HepG2 (cell line): Measurements from ENCODE around the gene ZNF277. TPM values are rescaled to one million over a fixed set of nuclear protein-coding genes. Genes with fewer than 3 reads are reported as not detected.

Experiments used
- ATF4 ChIP-seq, 2 experiments: fragments of 450-650 bp in 1 of 2; sonication (generic) in 1 of 2; formaldehyde crosslinking; IDR thresholded peaks; 2 replicates each; pipeline versions ENCODE4 v1.5.0 to v1.8.0; 2020 to 2022; ENCODE audit warnings: mild to moderate bottlenecking in 1 of 2, missing genetic modification reagents in 1 of 2
- FOSL2 ChIP-seq: sonication (generic); formaldehyde crosslinking; IDR thresholded peaks from 2 replicates; pipeline ENCODE4 v1.4.0; 2020; ENCODE audit warnings: missing genetic modification reagents
- LCORL ChIP-seq, 2 experiments: fragments of 450-650 bp in 1 of 2; sonication (generic) in 1 of 2; formaldehyde crosslinking in 1 of 2; IDR thresholded peaks; 2 replicates each; pipeline versions ENCODE4 v1.5.0 to v1.6.1; 2017 to 2020; ENCODE audit warnings: antibody characterized with exemption in 1 of 2, missing genetic modification reagents in 1 of 2
- MAZ ChIP-seq, 2 experiments: sonication (generic) in 1 of 2; formaldehyde crosslinking in 1 of 2; IDR thresholded peaks; 2 replicates each; pipeline versions ENCODE4 v1.5.0 to v1.6.1; 2012 to 2020; ENCODE audit warnings: low read depth in 2 of 2, mild to moderate bottlenecking in 2 of 2, borderline replicate concordance in 1 of 2, improper control_type of control experiment in 1 of 2, low read length in 1 of 2, missing genetic modification reagents in 1 of 2, moderate library complexity in 1 of 2
- ZBED4 ChIP-seq: sonication (generic); formaldehyde crosslinking; IDR thresholded peaks from 2 replicates; pipeline ENCODE4 v1.4.0; 2020; ENCODE audit warnings: missing genetic modification reagents, borderline replicate concordance
- ZBTB46 ChIP-seq: sonication (generic); formaldehyde crosslinking; IDR thresholded peaks from 2 replicates; pipeline ENCODE4 v1.4.0; 2020; ENCODE audit warnings: mild to moderate bottlenecking, missing genetic modification reagents, borderline replicate concordance
- ZNF20 ChIP-seq: sonication (generic); formaldehyde crosslinking; IDR thresholded peaks from 2 replicates; pipeline ENCODE4 v1.4.0; 2020; ENCODE audit warnings: mild to moderate bottlenecking, moderate library complexity, missing genetic modification reagents
- ZNF598 ChIP-seq: sonication (generic); formaldehyde crosslinking; IDR thresholded peaks from 2 replicates; pipeline ENCODE4 v1.5.1; 2020; ENCODE audit warnings: mild to moderate bottlenecking, missing genetic modification reagents, borderline replicate concordance
- ZNF878 ChIP-seq: sonication (generic); formaldehyde crosslinking; IDR thresholded peaks from 2 replicates; pipeline ENCODE4 v1.8.1; 2023; ENCODE audit warnings: mild to moderate bottlenecking, missing genetic modification reagents, moderate library complexity
- polyA plus RNA-seq, 8 experiments: library from polyadenylated mRNA; depleted of rRNA in 3 of 8; stranded (reverse) in 7 of 8; unstranded in 1 of 8; fragments of >200 nt; fragmentation: Illumina TruSeq in 4 of 8; extraction: Trizol in 4 of 8; gene quantifications; 2 replicates each; pipeline versions ENCODE4 v1.2.1 to v1.2.3, GENCODE V29; 2011 to 2016; ENCODE audit warnings: low read depth in 4 of 8, missing spikeins in 1 of 8, mixed read lengths in 1 of 8; ENCODE audit not compliant: insufficient read depth in 1 of 8
- total RNA-seq, 5 experiments: library from RNA; depleted of rRNA; stranded (reverse); fragments of >200 nt; fragmentation: Illumina TruSeq; extraction: Trizol; gene quantifications; 2 replicates each; pipeline ENCODE4 v1.2.3, GENCODE V29; 2016; ENCODE audit warnings: low read depth in 1 of 5

The ZNF277 gene
- total and polyA plus RNA-seq, 2 of the 13 experiments (the other 11 are each of a cell fraction or from before 2014, with no cell fraction given) = 29.1 to 30.1 TPM

GRCh38 chr7:112206238-112206990, at the start of gene ZNF277, which contains the start of gene DOCK4 (continued):
- 0 out of 2 replicates have a peak, but pooled peaks have one; percentile 57 for TF ChIP-seq ZNF20
- TF ChIP-seq ZBTB46 = no peak
- peak; percentile 94 for TF ChIP-seq MAZ (IDR thresholded peaks at IDR 0.05; ENCODE audit: borderline replicate concordance, low read depth, low read length)
- peak; percentile 92 for TF ChIP-seq MAZ (CRISPR knock-in tag; IDR thresholded peaks at IDR 0.05; ENCODE audit: low read depth)
- no peak for TF ChIP-seq LCORL (IDR thresholded peaks at IDR 0.05)
- no peak for TF ChIP-seq LCORL (CRISPR knock-in tag; IDR thresholded peaks at IDR 0.05)
- peak in 1 of 2 experiments; percentile 49; a peak in 2 of 4 replicates for TF ChIP-seq ATF4 (CRISPR knock-in tag; IDR thresholded peaks at IDR 0.05)
- TF ChIP-seq ZNF878 (CRISPR knock-in tag) = peak; percentile 92
- peak; percentile 65 for TF ChIP-seq FOSL2
- TF ChIP-seq ZBED4 (CRISPR knock-in tag) = peak; percentile 77
- 0 out of 2 replicates have a peak, but pooled peaks have one; percentile 49 for TF ChIP-seq ZNF598 (CRISPR knock-in tag)
